K562 (cell line): ENCODE results near the gene RRAD. TPM values are rescaled to one million over a fixed set of nuclear protein-coding genes. Genes with fewer than 3 reads are reported as not detected.

ENCODE experiments used
- BHLHE40 ChIP-seq: IDR thresholded peaks from 2 replicates; pipeline ENCODE4 v1.6.1; 2011; ENCODE audit warnings: low read length, improper control_type of control experiment
- EHMT2 ChIP-seq: fragments of 450-650 bp; IDR thresholded peaks from 2 replicates; pipeline ENCODE4 v1.6.1; 2018; ENCODE audit warnings: antibody characterized with exemption
- HDAC1 ChIP-seq, 2 experiments: fragments of 450-650 bp; IDR thresholded peaks; 2 replicates each; pipeline ENCODE4 v1.6.1; 2016 to 2017; ENCODE audit warnings: inconsistent platforms in 1 of 2, mild to moderate bottlenecking in 1 of 2, moderate library complexity in 1 of 2
- HDGF ChIP-seq: fragments of 450-650 bp; IDR thresholded peaks from 2 replicates; pipeline ENCODE4 v1.6.1; 2016
- MEIS2 ChIP-seq: fragments of 450-650 bp; IDR thresholded peaks from 2 replicates; pipeline ENCODE4 v1.6.1; 2014; ENCODE audit warnings: mild to moderate bottlenecking; ENCODE audit not compliant: partially characterized antibody
- MTA1 ChIP-seq: fragments of 450-650 bp; IDR thresholded peaks from 2 replicates; pipeline ENCODE4 v1.6.1; 2017; ENCODE audit warnings: borderline replicate concordance
- NFE2 ChIP-seq: IDR thresholded peaks from 2 replicates; pipeline ENCODE4 v1.6.1; 2014; ENCODE audit warnings: antibody characterized with exemption, low read depth
- SAP30 ChIP-seq: fragments of 200-600 bp; sonication (generic); IDR thresholded peaks from 2 replicates; pipeline ENCODE4 v1.6.1; 2012; ENCODE audit warnings: borderline replicate concordance, low read depth, mild to moderate bottlenecking, moderate library complexity, low read length, control low read depth, inconsistent platforms; ENCODE audit not compliant: insufficient read depth, poor library complexity, severe bottlenecking
- TBP ChIP-seq: optimal IDR thresholded peaks from 2 replicates; pipeline ENCODE3; 2011; ENCODE audit warnings: low read depth, low read length, improper control_type of control experiment
- WHSC1 ChIP-seq: IDR thresholded peaks from one replicate; pipeline ENCODE4 v1.6.1; 2012; ENCODE audit warnings: low read length, control low read depth, inconsistent platforms
- ZNF124 ChIP-seq: sonication (generic); formaldehyde crosslinking; IDR thresholded peaks from 2 replicates; pipeline ENCODE4 v1.8.1; 2022; ENCODE audit warnings: missing genetic modification reagents
- ZNF785 ChIP-seq: fragments of 250-450 bp; sonication (Bioruptor Pico); IDR thresholded peaks from 2 replicates; pipeline ENCODE4 v1.4.0; 2020; ENCODE audit warnings: mild to moderate bottlenecking
- polyA plus RNA-seq, 8 experiments: library from polyadenylated mRNA; depleted of rRNA in 4 of 8; stranded (reverse) in 5 of 8; unstranded in 3 of 8; fragments of >200 nt; fragmentation: Nextera tagmentation in 2 of 8; fragmentation: Illumina TruSeq in 1 of 8; extraction: Ambion mirVana in 2 of 8; extraction: Trizol in 1 of 8; gene quantifications; 2 replicates each; pipeline versions ENCODE4 v1.2.1 to v1.2.3, GENCODE V29; 2011 to 2014; ENCODE audit warnings: inconsistent platforms in 1 of 8, missing spikeins in 1 of 8
- total RNA-seq, 7 experiments: library from RNA; depleted of rRNA in 6 of 7; stranded (reverse); fragments of >200 nt in 6 of 7; fragmentation: Illumina TruSeq in 2 of 7; extraction: Trizol in 2 of 7; gene quantifications; 2 replicates each; pipeline versions ENCODE4 v1.2.1 to v1.2.3, GENCODE V29; 2011 to 2021; ENCODE audit warnings: low replicate concordance in 1 of 7
- TF ChIP-seq, protein P1 (sequence below), 2 experiments: fragments of 450-650 bp in 1 of 2; sonication (generic) in 1 of 2; formaldehyde crosslinking in 1 of 2; IDR thresholded peaks in 1 of 2; conservative IDR thresholded peaks in 1 of 2; 2 replicates each; pipeline versions ENCODE4 v1.6.1 to v1.8.1; 2016 to 2023; ENCODE audit warnings: mild to moderate bottlenecking in 2 of 2, moderate library complexity in 2 of 2, inconsistent platforms in 1 of 2, missing genetic modification reagents in 1 of 2
- TF ChIP-seq, protein P2 (sequence below): sonication (generic); formaldehyde crosslinking; IDR thresholded peaks from 2 replicates; pipeline ENCODE4 v1.8.0; 2023; ENCODE audit warnings: mild to moderate bottlenecking, missing genetic modification reagents
- TF ChIP-seq, protein P3 (sequence below): fragments of 250-450 bp; sonication (Bioruptor Pico); IDR thresholded peaks from 2 replicates; pipeline ENCODE4 v1.5.1; 2021; ENCODE audit warnings: mild to moderate bottlenecking
- TF ChIP-seq, protein P4 (sequence below): sonication (generic); formaldehyde crosslinking; IDR thresholded peaks from 2 replicates; pipeline ENCODE4 v1.8.0; 2022; ENCODE audit warnings: mild to moderate bottlenecking, missing genetic modification reagents
- TF ChIP-seq, protein P5 (sequence below): sonication (generic); formaldehyde crosslinking; IDR thresholded peaks from 2 replicates; pipeline ENCODE4 v1.8.0; 2022; ENCODE audit warnings: missing genetic modification reagents, mild to moderate bottlenecking, borderline replicate concordance
- TF ChIP-seq, protein P6 (sequence below): fragments of 250-450 bp; sonication (Bioruptor Pico); IDR thresholded peaks from 2 replicates; pipeline ENCODE4 v1.4.0; 2020; ENCODE audit warnings: mild to moderate bottlenecking

Gene RRAD
- total and polyA plus RNA-seq, 9 of the 15 experiments (the other 6 are each of a cell fraction or from before 2014, with no cell fraction given) = 0.09 to 0.20 (median 0.13) TPM; not detected in 5

DNA sequence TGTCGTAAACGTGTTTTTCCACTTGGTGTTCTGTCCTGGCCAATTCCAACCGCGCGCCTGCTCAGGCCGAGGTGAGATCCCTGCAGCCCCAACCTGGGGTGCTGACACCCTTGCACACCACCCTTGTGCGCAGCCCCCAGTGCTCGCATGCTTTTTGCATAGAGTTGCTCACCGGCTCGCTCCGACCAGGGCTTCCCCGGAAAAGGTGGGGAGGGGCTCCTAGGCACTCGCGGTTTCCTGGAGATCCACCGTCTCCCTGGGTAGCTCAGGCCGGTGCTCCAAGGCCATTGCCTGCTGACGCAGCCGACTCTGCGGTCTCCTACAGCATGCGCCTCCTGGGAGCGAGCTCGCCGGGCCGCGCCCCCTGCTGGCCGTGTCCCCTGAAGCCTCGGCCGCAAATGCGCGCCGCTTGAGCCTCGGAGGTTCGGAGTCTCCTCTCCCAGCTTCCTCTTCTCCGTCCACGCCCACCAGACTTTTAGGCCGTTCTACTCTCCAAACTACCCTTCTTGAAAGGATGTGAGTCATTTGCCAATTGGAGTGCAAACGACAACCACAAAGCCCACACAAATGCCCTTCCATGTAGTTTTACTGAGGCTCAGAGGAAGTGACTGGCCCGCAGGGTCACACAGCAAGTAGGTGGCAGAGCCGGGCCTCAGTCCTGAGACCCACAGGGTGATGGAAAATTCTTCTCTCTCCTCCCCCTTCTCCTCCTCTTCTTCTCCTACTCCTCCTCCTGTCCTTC, 52.2 kb downstream of the RRAD start (continued):
- TF ChIP-seq, protein P1, sequence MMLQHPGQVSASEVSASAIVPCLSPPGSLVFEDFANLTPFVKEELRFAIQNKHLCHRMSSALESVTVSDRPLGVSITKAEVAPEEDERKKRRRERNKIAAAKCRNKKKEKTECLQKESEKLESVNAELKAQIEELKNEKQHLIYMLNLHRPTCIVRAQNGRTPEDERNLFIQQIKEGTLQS (IDR thresholded peaks at IDR 0.05) = peak; percentile 70; the same call in 1 of the 2 replicates
- TF ChIP-seq, protein P1 (CRISPR knock-in tag; conservative IDR thresholded peaks at IDR 0.05) = peak; percentile 40; the same call in 1 of the 2 replicates
- no peak for TF ChIP-seq EHMT2
- TF ChIP-seq ZNF124 (CRISPR knock-in tag) = no peak
- peak in 1 of 2 experiments; percentile 24; a peak in 2 of 4 replicates for TF ChIP-seq HDAC1 (IDR thresholded peaks at IDR 0.05)
- TF ChIP-seq TBP = no peak
- TF ChIP-seq MTA1 = peak; percentile 36; the same call in 1 of the 2 replicates
- TF ChIP-seq SAP30 = no peak
- TF ChIP-seq HDGF = no peak
- TF ChIP-seq, protein P2, sequence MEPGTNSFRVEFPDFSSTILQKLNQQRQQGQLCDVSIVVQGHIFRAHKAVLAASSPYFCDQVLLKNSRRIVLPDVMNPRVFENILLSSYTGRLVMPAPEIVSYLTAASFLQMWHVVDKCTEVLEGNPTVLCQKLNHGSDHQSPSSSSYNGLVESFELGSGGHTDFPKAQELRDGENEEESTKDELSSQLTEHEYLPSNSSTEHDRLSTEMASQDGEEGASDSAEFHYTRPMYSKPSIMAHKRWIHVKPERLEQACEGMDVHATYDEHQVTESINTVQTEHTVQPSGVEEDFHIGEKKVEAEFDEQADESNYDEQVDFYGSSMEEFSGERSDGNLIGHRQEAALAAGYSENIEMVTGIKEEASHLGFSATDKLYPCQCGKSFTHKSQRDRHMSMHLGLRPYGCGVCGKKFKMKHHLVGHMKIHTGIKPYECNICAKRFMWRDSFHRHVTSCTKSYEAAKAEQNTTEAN (CRISPR knock-in tag) = no peak
- TF ChIP-seq WHSC1 = no peak
- no peak for TF ChIP-seq MEIS2
- TF ChIP-seq, protein P3, sequence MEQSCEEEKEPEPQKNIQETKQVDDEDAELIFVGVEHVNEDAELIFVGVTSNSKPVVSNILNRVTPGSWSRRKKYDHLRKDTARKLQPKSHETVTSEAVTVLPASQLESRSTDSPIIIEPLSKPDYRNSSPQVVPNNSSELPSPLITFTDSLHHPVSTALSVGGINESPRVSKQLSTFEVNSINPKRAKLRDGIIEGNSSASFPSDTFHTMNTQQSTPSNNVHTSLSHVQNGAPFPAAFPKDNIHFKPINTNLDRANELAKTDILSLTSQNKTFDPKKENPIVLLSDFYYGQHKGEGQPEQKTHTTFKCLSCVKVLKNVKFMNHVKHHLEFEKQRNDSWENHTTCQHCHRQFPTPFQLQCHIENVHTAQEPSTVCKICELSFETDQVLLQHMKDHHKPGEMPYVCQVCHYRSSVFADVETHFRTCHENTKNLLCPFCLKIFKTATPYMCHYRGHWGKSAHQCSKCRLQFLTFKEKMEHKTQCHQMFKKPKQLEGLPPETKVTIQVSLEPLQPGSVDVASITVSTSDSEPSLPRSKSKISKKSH (CRISPR knock-in tag) = no peak
- peak; percentile 78 for TF ChIP-seq BHLHE40
- TF ChIP-seq, protein P4, sequence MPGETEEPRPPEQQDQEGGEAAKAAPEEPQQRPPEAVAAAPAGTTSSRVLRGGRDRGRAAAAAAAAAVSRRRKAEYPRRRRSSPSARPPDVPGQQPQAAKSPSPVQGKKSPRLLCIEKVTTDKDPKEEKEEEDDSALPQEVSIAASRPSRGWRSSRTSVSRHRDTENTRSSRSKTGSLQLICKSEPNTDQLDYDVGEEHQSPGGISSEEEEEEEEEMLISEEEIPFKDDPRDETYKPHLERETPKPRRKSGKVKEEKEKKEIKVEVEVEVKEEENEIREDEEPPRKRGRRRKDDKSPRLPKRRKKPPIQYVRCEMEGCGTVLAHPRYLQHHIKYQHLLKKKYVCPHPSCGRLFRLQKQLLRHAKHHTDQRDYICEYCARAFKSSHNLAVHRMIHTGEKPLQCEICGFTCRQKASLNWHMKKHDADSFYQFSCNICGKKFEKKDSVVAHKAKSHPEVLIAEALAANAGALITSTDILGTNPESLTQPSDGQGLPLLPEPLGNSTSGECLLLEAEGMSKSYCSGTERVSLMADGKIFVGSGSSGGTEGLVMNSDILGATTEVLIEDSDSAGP (CRISPR knock-in tag) = no peak
- TF ChIP-seq, protein P5, sequence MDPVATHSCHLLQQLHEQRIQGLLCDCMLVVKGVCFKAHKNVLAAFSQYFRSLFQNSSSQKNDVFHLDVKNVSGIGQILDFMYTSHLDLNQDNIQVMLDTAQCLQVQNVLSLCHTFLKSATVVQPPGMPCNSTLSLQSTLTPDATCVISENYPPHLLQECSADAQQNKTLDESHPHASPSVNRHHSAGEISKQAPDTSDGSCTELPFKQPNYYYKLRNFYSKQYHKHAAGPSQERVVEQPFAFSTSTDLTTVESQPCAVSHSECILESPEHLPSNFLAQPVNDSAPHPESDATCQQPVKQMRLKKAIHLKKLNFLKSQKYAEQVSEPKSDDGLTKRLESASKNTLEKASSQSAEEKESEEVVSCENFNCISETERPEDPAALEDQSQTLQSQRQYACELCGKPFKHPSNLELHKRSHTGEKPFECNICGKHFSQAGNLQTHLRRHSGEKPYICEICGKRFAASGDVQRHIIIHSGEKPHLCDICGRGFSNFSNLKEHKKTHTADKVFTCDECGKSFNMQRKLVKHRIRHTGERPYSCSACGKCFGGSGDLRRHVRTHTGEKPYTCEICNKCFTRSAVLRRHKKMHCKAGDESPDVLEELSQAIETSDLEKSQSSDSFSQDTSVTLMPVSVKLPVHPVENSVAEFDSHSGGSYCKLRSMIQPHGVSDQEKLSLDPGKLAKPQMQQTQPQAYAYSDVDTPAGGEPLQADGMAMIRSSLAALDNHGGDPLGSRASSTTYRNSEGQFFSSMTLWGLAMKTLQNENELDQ (CRISPR knock-in tag) = no peak
- peak; percentile 43 for TF ChIP-seq NFE2
- TF ChIP-seq, protein P6, sequence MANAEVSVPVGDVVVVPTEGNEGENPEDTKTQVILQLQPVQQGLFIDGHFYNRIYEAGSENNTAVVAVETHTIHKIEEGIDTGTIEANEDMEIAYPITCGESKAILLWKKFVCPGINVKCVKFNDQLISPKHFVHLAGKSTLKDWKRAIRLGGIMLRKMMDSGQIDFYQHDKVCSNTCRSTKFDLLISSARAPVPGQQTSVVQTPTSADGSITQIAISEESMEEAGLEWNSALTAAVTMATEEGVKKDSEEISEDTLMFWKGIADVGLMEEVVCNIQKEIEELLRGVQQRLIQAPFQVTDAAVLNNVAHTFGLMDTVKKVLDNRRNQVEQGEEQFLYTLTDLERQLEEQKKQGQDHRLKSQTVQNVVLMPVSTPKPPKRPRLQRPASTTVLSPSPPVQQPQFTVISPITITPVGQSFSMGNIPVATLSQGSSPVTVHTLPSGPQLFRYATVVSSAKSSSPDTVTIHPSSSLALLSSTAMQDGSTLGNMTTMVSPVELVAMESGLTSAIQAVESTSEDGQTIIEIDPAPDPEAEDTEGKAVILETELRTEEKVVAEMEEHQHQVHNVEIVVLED = no peak
- no peak for TF ChIP-seq ZNF785 (CRISPR knock-in tag)
